ENCODE results near the gene ACP2. TPM values are rescaled to one million over a fixed set of nuclear protein-coding genes. Genes with fewer than 3 reads are reported as not detected.

ACP2 gene
- total RNA-seq, 1 donor from 2014 or later, result 41.7 TPM

DNA sequence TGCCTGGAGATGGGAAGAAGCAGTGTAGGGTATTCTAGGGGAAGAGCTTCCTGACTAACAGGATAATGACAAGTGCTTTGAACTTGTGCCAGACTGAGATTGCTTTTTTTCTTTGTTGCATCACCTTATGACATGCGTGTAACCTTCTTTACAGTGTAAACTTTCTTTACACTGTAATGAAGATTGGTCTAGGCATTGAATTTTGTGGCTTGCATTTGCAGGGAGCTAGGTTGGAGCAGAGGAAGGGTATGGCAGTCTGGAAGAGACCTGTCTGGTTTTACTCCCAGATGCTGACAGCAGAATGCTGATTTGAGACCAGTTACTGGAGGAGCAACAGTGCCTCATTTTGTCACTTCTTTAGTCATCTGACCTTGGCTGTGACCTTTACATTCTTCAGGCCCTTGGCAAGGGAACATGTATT, 28.2 kb downstream of the ACP2 start:
- no peaks in the 10 kb centered on the region for H3K9me3 Mint-ChIP-seq
- H3K4me1 Mint-ChIP-seq, result peaks cover 37% of the 10 kb centered on the region
- DNase-seq (ENCODE audit: low read depth, low spot score), result no peak
- H3K27me3 Mint-ChIP-seq (ENCODE audit: low read depth), result peaks cover 2% of the 10 kb centered on the region
- no peak overlapping the region for H3K4me3 Mint-ChIP-seq
- H3K27ac Mint-ChIP-seq (ENCODE audit: unreplicated experiment), result peak overlapping the region; percentile 54
- H3K36me3 Mint-ChIP-seq (ENCODE audit: low read depth), result peaks cover 3% of the 10 kb centered on the region
- TF ChIP-seq, protein P1, sequence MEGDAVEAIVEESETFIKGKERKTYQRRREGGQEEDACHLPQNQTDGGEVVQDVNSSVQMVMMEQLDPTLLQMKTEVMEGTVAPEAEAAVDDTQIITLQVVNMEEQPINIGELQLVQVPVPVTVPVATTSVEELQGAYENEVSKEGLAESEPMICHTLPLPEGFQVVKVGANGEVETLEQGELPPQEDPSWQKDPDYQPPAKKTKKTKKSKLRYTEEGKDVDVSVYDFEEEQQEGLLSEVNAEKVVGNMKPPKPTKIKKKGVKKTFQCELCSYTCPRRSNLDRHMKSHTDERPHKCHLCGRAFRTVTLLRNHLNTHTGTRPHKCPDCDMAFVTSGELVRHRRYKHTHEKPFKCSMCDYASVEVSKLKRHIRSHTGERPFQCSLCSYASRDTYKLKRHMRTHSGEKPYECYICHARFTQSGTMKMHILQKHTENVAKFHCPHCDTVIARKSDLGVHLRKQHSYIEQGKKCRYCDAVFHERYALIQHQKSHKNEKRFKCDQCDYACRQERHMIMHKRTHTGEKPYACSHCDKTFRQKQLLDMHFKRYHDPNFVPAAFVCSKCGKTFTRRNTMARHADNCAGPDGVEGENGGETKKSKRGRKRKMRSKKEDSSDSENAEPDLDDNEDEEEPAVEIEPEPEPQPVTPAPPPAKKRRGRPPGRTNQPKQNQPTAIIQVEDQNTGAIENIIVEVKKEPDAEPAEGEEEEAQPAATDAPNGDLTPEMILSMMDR (conservative IDR thresholded peaks at IDR 0.05), result no peak

DNA sequence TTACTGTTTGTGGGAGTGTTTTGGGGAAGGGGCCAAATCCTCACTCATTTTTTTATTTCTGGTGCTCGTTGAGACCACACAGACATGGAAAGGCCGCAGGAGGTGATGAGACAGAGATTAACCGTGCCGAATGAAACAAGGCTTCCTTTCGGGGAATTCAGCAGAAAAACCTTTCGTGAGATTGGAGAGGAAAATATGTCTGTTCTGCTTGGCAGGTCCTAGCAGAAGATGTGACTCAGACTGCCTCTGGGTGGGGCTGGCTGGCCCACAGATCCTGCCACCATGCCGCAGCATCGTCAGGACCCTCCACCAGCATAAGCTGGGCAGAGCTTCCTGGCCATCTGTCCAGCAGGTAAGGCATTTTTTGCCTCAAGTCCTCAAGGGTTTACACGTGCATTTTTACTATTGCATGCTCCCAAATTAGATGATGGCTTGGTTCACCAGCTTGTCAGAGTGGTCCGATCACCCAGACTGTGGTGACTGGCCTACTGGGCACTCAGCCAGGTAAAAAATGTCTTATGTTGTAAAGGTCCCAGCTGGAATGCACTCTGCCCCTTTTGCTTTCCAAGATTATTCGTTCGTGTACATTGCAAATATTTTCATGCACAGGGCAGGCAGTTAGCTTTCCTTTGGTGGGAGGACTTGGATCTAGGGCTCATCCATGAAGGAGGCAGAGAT, 32.4 kb downstream of the ACP2 start:
- H3K4me3 Mint-ChIP-seq, result peak overlapping the region; percentile 95
- H3K36me3 Mint-ChIP-seq (ENCODE audit: low read depth), result peaks cover 3% of the 10 kb centered on the region
- H3K4me1 Mint-ChIP-seq, result peaks cover 48% of the 10 kb centered on the region
- no peak overlapping the region for H3K27ac Mint-ChIP-seq (ENCODE audit: unreplicated experiment)
- no peak for DNase-seq (ENCODE audit: low read depth, low spot score)
- H3K9me3 Mint-ChIP-seq, result no peaks in the 10 kb centered on the region
- H3K27me3 Mint-ChIP-seq (ENCODE audit: low read depth), result peaks cover 5% of the 10 kb centered on the region
- TF ChIP-seq, protein P1 (conservative IDR thresholded peaks at IDR 0.05), result no peak

DNA sequence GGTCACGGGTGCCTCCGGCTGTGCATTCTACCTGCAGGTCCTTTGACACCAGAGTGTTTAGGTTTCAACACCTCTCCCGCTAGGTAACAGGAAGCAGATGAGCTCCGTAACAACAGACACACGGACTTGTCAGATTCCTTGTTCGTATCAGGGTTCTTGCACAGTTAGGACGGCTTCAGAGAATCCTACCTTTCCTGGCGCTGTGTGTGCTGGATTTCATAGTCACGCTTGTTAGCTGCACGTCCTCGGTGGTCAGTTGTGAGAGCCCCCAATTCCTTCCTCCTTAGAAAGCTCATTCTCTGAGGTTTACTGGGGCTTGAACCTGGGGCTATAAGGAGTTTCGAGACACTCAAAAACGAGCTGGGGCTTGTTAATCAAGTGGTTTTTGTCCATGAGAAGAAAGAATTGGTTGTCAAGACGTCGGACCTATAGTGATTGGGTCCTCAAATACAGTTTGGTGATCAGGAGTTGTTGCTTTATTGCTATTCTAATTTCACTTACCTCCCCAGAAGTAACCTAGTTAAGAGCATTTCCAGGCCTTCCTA, 33.2 kb downstream of the ACP2 start:
- no peak for DNase-seq (ENCODE audit: low read depth, low spot score)
- peak overlapping the region; percentile 95 for H3K4me3 Mint-ChIP-seq
- TF ChIP-seq, protein P1 (conservative IDR thresholded peaks at IDR 0.05), result no peak

DNA sequence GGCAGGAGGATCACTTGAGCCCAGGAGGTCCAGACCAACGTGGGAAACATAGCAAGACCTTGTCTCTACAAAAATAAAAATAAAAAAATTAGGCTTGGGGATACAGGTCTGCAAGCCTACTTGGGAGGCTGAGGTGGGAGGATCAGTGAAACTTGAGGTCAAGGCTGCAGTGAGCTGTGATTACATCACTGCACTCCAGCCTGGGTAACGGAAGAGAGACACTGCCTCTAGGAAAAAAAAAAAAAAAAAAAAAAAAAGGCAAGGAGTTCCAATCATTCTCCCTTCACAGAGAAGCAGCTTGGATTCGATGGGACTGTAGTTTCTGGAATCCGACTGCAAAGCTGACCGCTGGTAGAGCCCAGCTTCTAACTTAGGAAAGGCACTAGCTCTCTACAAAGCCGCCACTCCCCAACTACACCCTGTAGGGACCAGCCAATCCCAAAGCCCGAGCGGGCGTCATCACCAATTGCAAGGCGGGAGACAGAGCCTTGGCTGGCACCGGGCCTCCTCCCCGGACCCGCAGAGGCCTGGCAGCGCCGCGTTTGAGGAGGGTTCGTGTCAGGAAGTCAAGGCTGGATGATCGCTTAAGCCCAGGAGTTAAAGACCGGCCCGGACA, 34.6 kb downstream of the ACP2 start:
- TF ChIP-seq, protein P1 (conservative IDR thresholded peaks at IDR 0.05), result no peak
- peak; percentile 10 for DNase-seq (ENCODE audit: low read depth, low spot score)
- peaks cover 5% of the 10 kb centered on the region for H3K27me3 Mint-ChIP-seq (ENCODE audit: low read depth)
- peaks cover 3% of the 10 kb centered on the region for H3K36me3 Mint-ChIP-seq (ENCODE audit: low read depth)
- H3K9me3 Mint-ChIP-seq, result no peaks in the 10 kb centered on the region
- H3K4me3 Mint-ChIP-seq, result peak overlapping the region; percentile 87
- H3K27ac Mint-ChIP-seq (ENCODE audit: unreplicated experiment), result peak overlapping the region; percentile 62
- H3K4me1 Mint-ChIP-seq, result peaks cover 35% of the 10 kb centered on the region

More for the DNA sequence above, 33.2 kb downstream of the ACP2 start:
- H3K4me1 Mint-ChIP-seq, result peaks cover 46% of the 10 kb centered on the region
- no peaks in the 10 kb centered on the region for H3K9me3 Mint-ChIP-seq
- peaks cover 3% of the 10 kb centered on the region for H3K36me3 Mint-ChIP-seq (ENCODE audit: low read depth)
- H3K27me3 Mint-ChIP-seq (ENCODE audit: low read depth), result peaks cover 5% of the 10 kb centered on the region
- peak overlapping the region; percentile 70 for H3K27ac Mint-ChIP-seq (ENCODE audit: unreplicated experiment)

DNA sequence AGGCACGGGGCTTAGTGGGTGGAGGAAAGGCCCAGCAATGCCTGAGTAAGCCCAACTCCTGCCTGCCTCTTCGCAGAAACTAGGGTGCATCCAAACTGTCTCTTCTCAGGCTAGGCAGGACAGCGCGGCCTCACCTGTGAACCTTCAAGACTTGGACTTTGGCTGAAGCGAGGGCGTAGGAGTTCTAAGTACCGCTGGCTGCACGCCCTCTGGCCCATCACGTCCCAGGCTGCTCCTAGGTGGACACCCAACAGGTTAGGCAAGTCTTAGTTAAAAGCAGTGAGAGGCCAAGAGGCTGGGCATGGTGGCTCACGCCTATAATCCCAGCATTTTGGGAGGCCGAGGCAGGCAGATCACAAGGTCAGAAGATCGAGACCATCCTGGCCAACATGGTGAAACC, 35.7 kb downstream of the ACP2 start:
- H3K4me3 Mint-ChIP-seq, result no peak overlapping the region
- peaks cover under 1% of the 10 kb centered on the region for H3K36me3 Mint-ChIP-seq (ENCODE audit: low read depth)
- H3K27ac Mint-ChIP-seq (ENCODE audit: unreplicated experiment), result no peak overlapping the region
- no peaks in the 10 kb centered on the region for H3K9me3 Mint-ChIP-seq
- H3K4me1 Mint-ChIP-seq, result peaks cover 28% of the 10 kb centered on the region
- DNase-seq (ENCODE audit: low read depth, low spot score), result no peak
- TF ChIP-seq, protein P1 (conservative IDR thresholded peaks at IDR 0.05), result no peak
- H3K27me3 Mint-ChIP-seq (ENCODE audit: low read depth), result peaks cover 5% of the 10 kb centered on the region

Measured in neural crest cell (in vitro differentiated cells).